Measurements from ENCODE around the gene ACTA2.

The ACTA2 gene

GRCh38 chr10:88990384-88991160 lies 38.0 kb upstream of the ACTA2 start, which contains the start of gene FAS:
Gene FAS, plus strand, starts transcription at chr10:88990798. Its CDS starts 79 bp downstream, at chr10:88990877.
- Mint-ChIP-seq H3K27me3 (ENCODE audit: low read depth) (peaks cover 17% of the 10 kb centered on the region), H3K36me3 (ENCODE audit: low read depth) (no peaks in the 10 kb centered on the region), H3K27ac (peak within 1 kb of the TSS; percentile 52 to 95 (median 92)), H3K4me1 (peaks cover 37% of the 10 kb centered on the region), H3K4me3 (peak within 1 kb of the TSS; percentile 93 to 97 (median 96)), H3K9me3 (no peaks in the 10 kb centered on the region)
- TF ChIP-seq CTCF (IDR thresholded peaks at IDR 0.05; ENCODE audit: unreplicated experiment in 3 of 3) = no peak

GRCh38 chr10:88989824-88990383 lies 37.3 kb upstream of the ACTA2 start:
- Mint-ChIP-seq H3K36me3 (ENCODE audit: low read depth) (no peaks in the 10 kb centered on the region), H3K4me1 (peaks cover 37% of the 10 kb centered on the region), H3K9me3 (no peaks in the 10 kb centered on the region), H3K27ac (peak overlapping the region; percentile 52 to 95 (median 92)), H3K27me3 (ENCODE audit: low read depth) (peaks cover 20% of the 10 kb centered on the region), H3K4me3 (peak overlapping the region; percentile 93 to 97 (median 96))
- no peak for TF ChIP-seq CTCF (IDR thresholded peaks at IDR 0.05; ENCODE audit: unreplicated experiment in 3 of 3)

GRCh38 chr10:88989423-88989822 lies 36.9 kb upstream of the ACTA2 start:
- H3K36me3 Mint-ChIP-seq (ENCODE audit: low read depth) = no peaks in the 10 kb centered on the region
- peak overlapping the region; percentile 52 to 95 (median 92) for H3K27ac Mint-ChIP-seq
- peaks cover 20% of the 10 kb centered on the region for H3K27me3 Mint-ChIP-seq (ENCODE audit: low read depth)
- no peaks in the 10 kb centered on the region for H3K9me3 Mint-ChIP-seq
- peaks cover 37% of the 10 kb centered on the region for H3K4me1 Mint-ChIP-seq
- peak overlapping the region; percentile 93 to 97 (median 96) for H3K4me3 Mint-ChIP-seq
- no peak for TF ChIP-seq CTCF (IDR thresholded peaks at IDR 0.05; ENCODE audit: unreplicated experiment in 3 of 3)

- Mint-ChIP-seq H3K36me3 (ENCODE audit: low read depth) (no peaks in the 10 kb centered on the region), H3K27me3 (ENCODE audit: low read depth) (peaks cover 17% of the 10 kb centered on the region), H3K4me3 (peak overlapping the region in 2 of 3 experiments; percentile 5 to 39), H3K9me3 (no peaks in the 10 kb centered on the region), H3K27ac (peak overlapping the region in 1 of 3 experiments; percentile 9), H3K4me1 (peaks cover 42% of the 10 kb centered on the region)
- TF ChIP-seq CTCF (IDR thresholded peaks at IDR 0.05; ENCODE audit: unreplicated experiment in 3 of 3) = no peak
Observed at GRCh38 chr10:88987840-88988239, 35.3 kb upstream of the ACTA2 start.

GRCh38 chr10:88987243-88987725 lies 34.7 kb upstream of the ACTA2 start:
- no peak overlapping the region for H3K27ac Mint-ChIP-seq
- H3K36me3 Mint-ChIP-seq (ENCODE audit: low read depth) = no peaks in the 10 kb centered on the region
- H3K4me1 Mint-ChIP-seq = peaks cover 42% of the 10 kb centered on the region
- H3K27me3 Mint-ChIP-seq (ENCODE audit: low read depth) = peaks cover 16% of the 10 kb centered on the region
- H3K4me3 Mint-ChIP-seq = no peak overlapping the region
- no peak for TF ChIP-seq CTCF (IDR thresholded peaks at IDR 0.05; ENCODE audit: unreplicated experiment in 3 of 3)
- no peaks in the 10 kb centered on the region for H3K9me3 Mint-ChIP-seq
